Nucleus accumbens (tissue), 56 donors: ENCODE data around the gene GCGR.

Experiments used
- DNase-seq, 56 donors: peaks; one replicate each; lab custom pipeline; 2025; lab: John Stamatoyannopoulos, UW

GCGR gene

GRCh38 chr17:81811705-81812570, 8.0 kb downstream of the GCGR start:
- DNase-seq = no peak

- DNase-seq = no peak
These were observed 8.8 kb downstream of the GCGR start for GRCh38 chr17:81812571-81813370.

DNA sequence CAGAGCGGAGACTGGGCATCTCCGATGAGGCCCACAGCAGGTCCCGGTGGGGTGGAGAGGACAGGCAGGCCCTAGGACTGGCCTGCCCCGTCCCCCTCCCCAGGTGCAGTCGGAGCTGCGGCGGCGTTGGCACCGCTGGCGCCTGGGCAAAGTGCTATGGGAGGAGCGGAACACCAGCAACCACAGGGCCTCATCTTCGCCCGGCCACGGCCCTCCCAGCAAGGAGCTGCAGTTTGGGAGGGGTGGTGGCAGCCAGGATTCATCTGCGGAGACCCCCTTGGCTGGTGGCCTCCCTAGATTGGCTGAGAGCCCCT, 9.4 kb downstream of the GCGR start:
- no peak for DNase-seq

- no peak for DNase-seq
These were observed 10.1 kb downstream of the GCGR start for GRCh38 chr17:81813861-81814683.

DNA sequence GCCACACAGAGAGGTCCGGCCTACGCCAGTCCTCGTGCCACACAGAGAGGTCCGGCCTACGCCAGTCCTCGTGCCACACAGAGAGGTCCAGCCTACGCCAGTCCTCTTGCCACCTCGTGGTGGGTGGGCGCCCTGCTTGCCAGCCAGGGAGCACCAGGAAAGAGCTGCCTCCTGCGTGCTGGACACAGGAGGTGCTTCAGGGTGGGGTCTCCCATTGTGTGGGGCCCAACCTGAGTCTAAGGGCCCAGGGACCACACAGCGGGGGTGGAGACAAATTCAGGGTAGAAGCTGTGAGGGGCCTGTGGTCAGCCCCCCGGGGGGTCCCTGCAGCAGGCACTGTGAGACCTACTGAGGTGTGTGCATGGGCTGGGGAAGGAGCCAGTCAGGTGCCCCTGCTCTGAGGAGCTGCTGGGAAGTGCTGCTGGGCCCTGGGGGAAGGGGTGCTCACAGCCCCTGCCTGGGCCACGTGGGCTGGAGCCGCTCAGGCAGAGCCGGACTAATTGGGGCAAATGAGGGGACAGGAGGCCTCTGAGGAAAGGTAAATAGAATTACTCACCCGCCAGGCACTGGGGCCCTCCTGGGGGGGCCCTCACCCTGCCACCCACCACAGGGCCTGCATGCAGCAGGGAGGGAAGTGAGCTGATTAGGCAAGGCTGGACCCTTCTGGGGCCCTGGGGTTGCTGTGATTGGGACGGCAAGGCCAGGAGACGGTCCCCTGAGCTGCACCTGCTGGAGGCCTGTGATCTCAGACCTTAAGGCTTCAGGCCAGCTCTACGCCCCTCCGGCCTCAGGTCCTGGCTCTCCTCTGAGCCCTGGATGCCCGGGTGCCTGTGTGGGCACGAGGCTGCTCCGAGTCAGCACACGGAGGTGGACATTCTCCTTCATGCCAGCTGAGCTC, 11.0 kb downstream of the GCGR start:
- DNase-seq = no peak

GRCh38 chr17:81815646-81815986, 11.7 kb downstream of the GCGR start:
- DNase-seq = no peak

GRCh38 chr17:81817758-81818147, 13.8 kb downstream of the GCGR start:
- DNase-seq = no peak

DNA sequence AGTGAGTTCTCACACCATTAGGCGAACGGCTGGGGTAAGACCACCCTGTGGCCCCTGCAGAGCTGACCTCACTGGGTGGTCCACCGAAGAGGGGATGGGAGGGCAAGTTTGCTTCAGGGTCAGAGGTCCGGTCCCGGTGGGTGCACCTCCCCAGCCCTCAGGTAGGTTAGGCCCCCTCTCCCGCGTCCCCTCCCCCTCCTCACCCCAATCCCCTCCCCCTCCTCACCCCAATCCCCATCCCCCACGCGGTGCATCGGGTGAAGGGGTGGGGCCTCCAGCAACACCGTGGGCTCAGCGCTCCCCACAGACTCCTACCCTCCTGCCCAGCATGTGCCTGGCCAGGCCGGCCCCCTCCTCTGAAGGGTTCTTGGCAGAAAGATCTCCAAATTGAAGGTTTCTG, 15.8 kb downstream of the GCGR start:
- DNase-seq = no peak

GRCh38 chr17:81821147-81821546, 17.2 kb downstream of the GCGR start:
- DNase-seq = no peak

GRCh38 chr17:81821603-81822311, 17.8 kb downstream of the GCGR start:
- DNase-seq = peak in 8 of 56 donors; percentile 4 to 36 (median 13)

- no peak for DNase-seq
These were observed 18.3 kb downstream of the GCGR start for GRCh38 chr17:81822312-81822637.

DNA sequence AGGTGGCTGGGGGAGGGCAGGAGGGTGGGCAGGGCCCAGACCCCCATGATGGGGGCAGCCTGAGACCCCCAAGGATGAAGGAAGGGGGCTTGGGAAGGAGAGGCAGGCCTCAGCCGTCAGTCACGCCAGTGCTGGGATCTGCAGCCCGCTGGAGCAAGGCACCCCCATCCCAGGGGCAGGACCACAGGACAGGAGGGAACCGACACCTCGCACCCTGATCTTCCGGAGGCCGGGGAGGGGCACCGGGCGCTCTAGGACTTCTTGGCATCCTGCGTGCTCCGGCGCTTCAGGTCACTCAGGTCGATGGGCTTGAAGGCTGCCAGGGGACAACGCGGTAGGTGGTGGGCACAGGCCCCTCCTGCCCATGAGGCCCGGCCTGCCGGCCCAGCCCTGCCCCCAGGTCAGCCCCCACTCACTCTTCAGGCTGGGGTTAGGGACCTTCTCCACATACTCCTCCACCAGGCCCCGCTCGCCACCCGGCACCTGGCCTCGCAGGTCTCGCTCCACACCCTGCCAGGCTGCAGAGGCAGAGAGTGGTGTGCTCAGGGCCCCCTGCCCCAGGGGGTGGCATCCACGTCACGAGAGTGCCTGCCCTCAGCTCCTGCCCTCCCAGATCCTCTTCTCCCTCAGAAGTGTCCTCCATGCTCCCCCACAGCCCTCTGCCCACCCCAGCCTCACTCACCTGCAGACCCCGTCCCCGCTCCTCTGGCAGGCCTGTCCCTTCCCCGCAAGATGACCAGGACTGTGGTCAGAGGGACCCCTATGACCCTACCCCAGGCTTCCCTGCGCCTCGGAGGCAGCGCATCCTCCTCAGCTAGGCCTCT, 19.3 kb downstream of the GCGR start:
- DNase-seq = no peak

GRCh38 chr17:81823820-81824550, 20.0 kb downstream of the GCGR start:
- DNase-seq = no peak

DNA sequence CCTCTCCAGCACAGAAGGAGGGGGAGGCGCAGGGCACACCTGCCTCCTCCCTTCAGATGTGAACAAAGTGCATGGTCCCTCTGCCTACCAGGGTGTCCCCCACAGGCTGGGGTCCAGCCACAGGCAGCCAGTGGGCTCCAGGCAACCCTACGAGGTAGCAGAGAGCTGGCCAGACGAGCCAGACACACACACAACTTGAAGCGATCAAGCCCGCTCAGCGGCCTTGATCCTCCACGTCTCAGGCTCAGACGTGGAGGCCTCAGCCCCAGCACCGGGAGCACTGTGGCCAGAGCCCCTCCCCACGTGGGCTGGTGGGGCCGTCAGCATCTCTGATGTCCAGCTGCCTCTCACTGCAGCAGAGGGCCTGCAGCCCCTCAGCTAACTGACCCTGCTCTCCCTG, 20.6 kb downstream of the GCGR start:
- no peak for DNase-seq

DNA sequence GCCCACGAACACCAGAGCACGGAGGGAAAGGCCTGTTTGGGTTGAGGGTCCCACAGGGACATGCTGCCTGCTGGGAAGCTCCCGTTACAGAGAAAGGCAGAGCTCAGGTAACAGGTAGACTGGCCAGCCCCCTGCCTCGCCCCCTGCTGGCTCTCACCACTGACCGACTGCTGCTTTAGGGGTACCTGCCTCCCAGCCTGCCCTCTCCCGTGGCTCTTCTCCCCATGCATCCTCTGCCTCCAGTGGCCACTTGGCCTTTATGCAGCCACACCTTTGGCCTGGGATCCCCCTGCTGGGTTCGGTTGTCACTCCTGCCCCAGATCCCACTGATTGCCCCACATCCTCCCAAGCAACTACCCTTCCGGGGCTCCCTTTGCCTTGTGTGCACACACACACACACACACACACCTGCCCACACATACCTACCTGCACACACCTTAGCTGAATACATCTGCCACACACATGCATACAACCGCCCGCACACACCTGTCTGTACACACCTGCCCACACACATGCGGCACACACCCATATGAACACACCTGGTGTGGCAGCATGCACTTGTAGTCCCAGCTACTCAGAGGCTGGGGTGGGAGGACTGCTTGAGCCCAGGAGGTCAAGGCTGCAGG, 22.0 kb downstream of the GCGR start:
- no peak for DNase-seq

- DNase-seq = no peak
These were observed 24.7 kb downstream of the GCGR start for GRCh38 chr17:81828656-81829055.

DNA sequence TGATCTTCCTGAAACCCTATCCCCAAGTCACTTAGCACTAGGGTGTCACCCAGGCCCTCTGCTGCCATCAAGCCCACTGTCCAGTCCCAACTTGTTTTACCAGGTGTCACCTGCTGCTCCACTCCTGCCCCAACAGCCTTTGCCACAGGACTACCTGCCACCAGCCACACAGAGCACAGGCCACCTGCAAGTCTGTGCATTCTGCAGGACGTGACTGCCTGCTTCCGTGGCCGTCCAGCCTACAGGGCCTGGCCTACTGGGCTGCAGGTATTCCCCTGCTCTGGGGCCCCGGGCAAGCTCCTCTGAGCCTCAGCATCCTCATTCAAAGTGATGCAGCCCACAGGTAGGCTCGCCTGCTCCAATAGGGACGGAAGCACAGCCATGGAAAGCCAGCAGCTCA, 25.9 kb downstream of the GCGR start:
- DNase-seq = no peak

DNA sequence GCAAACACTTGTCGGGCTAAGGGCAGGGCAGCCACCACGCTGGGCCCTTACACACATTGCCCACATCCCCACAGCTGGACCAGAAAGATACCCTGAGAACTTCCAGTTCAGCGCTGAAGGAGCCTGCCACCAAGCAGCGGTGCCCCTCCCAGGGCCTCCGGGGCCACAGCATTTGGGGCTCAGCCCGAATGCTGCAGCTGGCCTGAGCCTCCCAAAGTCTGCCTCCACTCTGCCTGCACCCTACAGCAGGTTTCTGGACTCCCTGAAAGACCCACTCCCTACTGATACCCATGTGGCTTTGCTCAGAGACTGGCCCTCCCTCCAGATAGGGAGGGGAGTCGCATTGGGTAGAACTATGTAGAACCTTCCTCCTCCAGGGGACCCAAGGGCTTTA, 27.6 kb downstream of the GCGR start:
- DNase-seq = no peak
